Measurements from ENCODE around the gene SP140.
"Not testable (repeated sequence)": the region's sequence is repeated elsewhere in the genome, so short reads cannot be mapped to it uniquely, and the experiment has no call there.

SP140 gene

GRCh38 chr2:230326453-230327417 is 101.2 kb downstream of the SP140 start, which contains the start of gene SP140L:
Gene SP140L, plus strand, starts transcription at chr2:230327193. Its CDS starts 77 bp downstream, at chr2:230327270.
- peak within 1 kb of the TSS; percentile 85 to 98 (median 95) for H3K4me2 ChIP-seq
- H3K4me1 ChIP-seq = peaks cover 21 to 52% (median 32%) of the 10 kb centered on the region in 10 experiments
- H4K20me1 ChIP-seq = no peaks in the 10 kb centered on the region
- H3K9me3 ChIP-seq (replicated peaks in 1 of 11) = peaks cover 16 to 28% (median 21%) of the 10 kb centered on the region in 11 experiments
- H3K9ac ChIP-seq = peak within 1 kb of the TSS; percentile 68 to 83 (median 77)
- H3K27ac ChIP-seq = peak within 1 kb of the TSS; percentile 78 to 93 (median 89)
- peaks cover 0 to 31% (median 16%) of the 10 kb centered on the region in 11 experiments; a peak in 15 of 22 replicates for H3K36me3 ChIP-seq
- TF ChIP-seq Cebpa-rat (IDR thresholded peaks at IDR 0.05) = no peak
- peak within 1 kb of the TSS; percentile 50 to 70 (median 66) for H3K4me3 ChIP-seq
- no peaks in the 10 kb centered on the region for H3K27me3 ChIP-seq

- Histone ChIP-seq H4K20me1 (no peaks in the 10 kb centered on the region), H3K4me1 (peaks cover 21 to 52% (median 32%) of the 10 kb centered on the region in 10 experiments), H3K36me3 (peaks cover 4 to 39% (median 20%) of the 10 kb centered on the region in 11 experiments; a peak in 19 of 22 replicates), H3K4me3 (peak overlapping the region; percentile 50 to 70 (median 66)), H3K9me3 (replicated peaks in 1 of 11) (peaks cover 10 to 20% (median 14%) of the 10 kb centered on the region in 11 experiments), H3K27me3 (no peaks in the 10 kb centered on the region), H3K4me2 (peak overlapping the region; percentile 85 to 98 (median 95)), H3K27ac (peak overlapping the region; percentile 78 to 93 (median 89)), H3K9ac (peak overlapping the region; percentile 68 to 83 (median 77))
- peak in 7 of 11 experiments; percentile 39 to 90 (median 66); a peak in 10 of 22 replicates for TF ChIP-seq Cebpa-rat (IDR thresholded peaks at IDR 0.05)
Measured at GRCh38 chr2:230327418-230328154, 102.0 kb downstream of the SP140 start.

GRCh38 chr2:230328155-230328458 is 102.6 kb downstream of the SP140 start:
- Histone ChIP-seq H3K4me1 (peaks cover 21 to 52% (median 32%) of the 10 kb centered on the region in 10 experiments), H3K4me3 (peak overlapping the region; percentile 50 to 70 (median 66)), H3K4me2 (peak overlapping the region; percentile 85 to 98 (median 95)), H3K27me3 (no peaks in the 10 kb centered on the region), H4K20me1 (no peaks in the 10 kb centered on the region), H3K27ac (peak overlapping the region in 9 of 11 experiments; percentile 78 to 93 (median 89); a peak in 18 of 22 replicates), H3K9ac (peak overlapping the region in 9 of 11 experiments; percentile 68 to 83 (median 79); a peak in 12 of 22 replicates), H3K9me3 (replicated peaks in 1 of 11) (peaks cover 5 to 16% (median 9%) of the 10 kb centered on the region in 11 experiments; a peak in 21 of 22 replicates), H3K36me3 (peaks cover 7 to 44% (median 25%) of the 10 kb centered on the region in 11 experiments; a peak in 20 of 22 replicates)
- TF ChIP-seq Cebpa-rat (IDR thresholded peaks at IDR 0.05) = no peak; a peak in 1 of 22 replicates

GRCh38 chr2:230329946-230330605 is 104.5 kb downstream of the SP140 start:
- Histone ChIP-seq H3K4me1 (peaks cover 21 to 52% (median 32%) of the 10 kb centered on the region in 10 experiments), H3K27ac (peak overlapping the region in 2 of 11 experiments; percentile 2 to 42; a peak in 2 of 22 replicates), H3K4me3 (no peak overlapping the region), H3K9me3 (replicated peaks in 1 of 11) (peaks cover 0 to 12% (median 5%) of the 10 kb centered on the region in 11 experiments; a peak in 5 of 22 replicates), H3K9ac (no peak overlapping the region), H3K4me2 (peak overlapping the region in 7 of 11 experiments; percentile 6 to 98 (median 36); a peak in 11 of 22 replicates), H3K36me3 (peaks cover 19 to 64% (median 39%) of the 10 kb centered on the region in 11 experiments; a peak in 21 of 22 replicates), H3K27me3 (no peaks in the 10 kb centered on the region), H4K20me1 (no peaks in the 10 kb centered on the region)
- no peak for TF ChIP-seq Cebpa-rat (IDR thresholded peaks at IDR 0.05)

- no peak for TF ChIP-seq Cebpa-rat (IDR thresholded peaks at IDR 0.05)
- Histone ChIP-seq H3K9me3 (replicated peaks in 1 of 11) (peaks cover 0 to 16% (median 8%) of the 10 kb centered on the region in 11 experiments; a peak in 16 of 22 replicates), H3K4me3 (no peak overlapping the region), H3K27ac (no peak overlapping the region), H3K36me3 (peaks cover 25 to 70% (median 45%) of the 10 kb centered on the region in 11 experiments), H3K4me2 (peak overlapping the region in 3 of 11 experiments; percentile 95 to 98 (median 96); a peak in 6 of 22 replicates), H3K4me1 (peaks cover 21 to 48% (median 30%) of the 10 kb centered on the region in 10 experiments), H3K27me3 (no peaks in the 10 kb centered on the region), H4K20me1 (no peaks in the 10 kb centered on the region), H3K9ac (no peak overlapping the region)
Measured at GRCh38 chr2:230330725-230331124, 105.2 kb downstream of the SP140 start.

- Histone ChIP-seq H3K4me3 (no peak overlapping the region), H3K4me1 (peaks cover 0 to 8% (median 0%) of the 10 kb centered on the region in 10 experiments; a peak in 6 of 20 replicates), H3K9ac (no peak overlapping the region), H3K9me3 (replicated peaks in 1 of 11) (peaks cover 12 to 29% (median 20%) of the 10 kb centered on the region in 11 experiments), H3K4me2 (peak overlapping the region in 1 of 11 experiments; percentile 1; a peak in 1 of 22 replicates), H3K27me3 (no peaks in the 10 kb centered on the region), H3K27ac (no peak overlapping the region), H4K20me1 (no peaks in the 10 kb centered on the region), H3K36me3 (peaks cover 37 to 66% (median 48%) of the 10 kb centered on the region in 11 experiments)
- TF ChIP-seq Cebpa-rat (IDR thresholded peaks at IDR 0.05) = no peak
Measured at GRCh38 chr2:230335461-230335863, 109.9 kb downstream of the SP140 start.

- H4K20me1 ChIP-seq = no peaks in the 10 kb centered on the region
- no peak for TF ChIP-seq Cebpa-rat (IDR thresholded peaks at IDR 0.05)
- peak overlapping the region in 1 of 11 experiments; percentile 1; a peak in 1 of 22 replicates for H3K4me2 ChIP-seq
- peaks cover 37 to 61% (median 43%) of the 10 kb centered on the region in 11 experiments for H3K36me3 ChIP-seq
- no peaks in the 10 kb centered on the region for H3K27me3 ChIP-seq
- no peak overlapping the region for H3K4me3 ChIP-seq
- peaks cover 0 to 3% (median 0%) of the 10 kb centered on the region in 10 experiments; a peak in 3 of 20 replicates for H3K4me1 ChIP-seq
- no peak overlapping the region for H3K9ac ChIP-seq
- no peak overlapping the region for H3K27ac ChIP-seq
- H3K9me3 ChIP-seq (replicated peaks in 1 of 11) = peaks cover 12 to 29% (median 20%) of the 10 kb centered on the region in 11 experiments
Measured at GRCh38 chr2:230335864-230336506, 110.4 kb downstream of the SP140 start.

GRCh38 chr2:230341936-230342528 is 116.5 kb downstream of the SP140 start:
- H3K4me2 ChIP-seq, H3K9ac ChIP-seq, H3K27ac ChIP-seq, H3K4me3 ChIP-seq, H3K27me3 ChIP-seq, H3K4me1 ChIP-seq, H4K20me1 ChIP-seq: not testable (repeated sequence)
- Histone ChIP-seq H3K36me3 (peaks cover 28 to 51% (median 41%) of the 10 kb centered on the region in 11 experiments), H3K9me3 (replicated peaks in 1 of 11) (peaks cover 40 to 51% (median 48%) of the 10 kb centered on the region in 11 experiments)

GRCh38 chr2:230343041-230343624 is 117.6 kb downstream of the SP140 start:
- not testable (repeated sequence) for H3K27ac ChIP-seq, H3K9ac ChIP-seq, H3K27me3 ChIP-seq, H3K4me3 ChIP-seq, H3K4me2 ChIP-seq
- Histone ChIP-seq H4K20me1 (peaks cover 0 to 13% (median 0%) of the 10 kb centered on the region in 11 experiments; a peak in 5 of 22 replicates), H3K9me3 (replicated peaks in 1 of 11) (peaks cover 43 to 62% (median 57%) of the 10 kb centered on the region in 11 experiments), H3K4me1 (peaks cover 5 to 12% (median 8%) of the 10 kb centered on the region in 10 experiments; a peak in 14 of 20 replicates), H3K36me3 (peaks cover 28 to 61% (median 51%) of the 10 kb centered on the region in 11 experiments)
